Neural progenitor cell (in vitro differentiated cells): Measurements from ENCODE around the gene SLC30A2.

Experiments
- EZH2 ChIP-seq: fragments of 200-600 bp; sonication (generic); IDR thresholded peaks from 2 replicates; pipeline ENCODE4 v1.6.1; 2017; ENCODE audit warnings: antibody characterized with exemption, mild to moderate bottlenecking, moderate library complexity
- TF ChIP-seq, protein P1 (sequence below): fragments of 200-600 bp; sonication (generic); IDR thresholded peaks from 2 replicates; pipeline ENCODE4 v1.5.1; 2017; ENCODE audit warnings: antibody characterized with exemption, mild to moderate bottlenecking

DNA sequence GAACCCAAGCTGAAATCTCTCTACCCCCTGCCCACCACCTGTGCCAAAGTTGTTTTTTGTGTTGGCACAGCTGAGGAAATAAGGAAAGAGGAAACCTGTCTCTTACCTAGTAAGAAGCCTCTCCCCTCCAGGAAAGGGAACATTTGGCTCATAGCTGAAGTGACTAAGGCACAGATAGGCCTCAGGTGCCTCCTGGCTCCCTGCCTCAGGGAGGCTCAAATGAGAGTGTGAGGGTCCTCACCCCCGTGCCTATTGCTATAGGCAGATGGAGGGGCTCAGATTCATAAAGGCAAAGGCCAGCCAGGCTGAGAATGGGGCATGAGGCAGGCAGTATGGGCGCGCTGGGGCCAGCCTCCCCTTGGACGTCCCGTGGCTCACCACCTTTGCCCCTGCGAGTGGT is 7.4 kb downstream of the SLC30A2 start:
- TF ChIP-seq, protein P1, sequence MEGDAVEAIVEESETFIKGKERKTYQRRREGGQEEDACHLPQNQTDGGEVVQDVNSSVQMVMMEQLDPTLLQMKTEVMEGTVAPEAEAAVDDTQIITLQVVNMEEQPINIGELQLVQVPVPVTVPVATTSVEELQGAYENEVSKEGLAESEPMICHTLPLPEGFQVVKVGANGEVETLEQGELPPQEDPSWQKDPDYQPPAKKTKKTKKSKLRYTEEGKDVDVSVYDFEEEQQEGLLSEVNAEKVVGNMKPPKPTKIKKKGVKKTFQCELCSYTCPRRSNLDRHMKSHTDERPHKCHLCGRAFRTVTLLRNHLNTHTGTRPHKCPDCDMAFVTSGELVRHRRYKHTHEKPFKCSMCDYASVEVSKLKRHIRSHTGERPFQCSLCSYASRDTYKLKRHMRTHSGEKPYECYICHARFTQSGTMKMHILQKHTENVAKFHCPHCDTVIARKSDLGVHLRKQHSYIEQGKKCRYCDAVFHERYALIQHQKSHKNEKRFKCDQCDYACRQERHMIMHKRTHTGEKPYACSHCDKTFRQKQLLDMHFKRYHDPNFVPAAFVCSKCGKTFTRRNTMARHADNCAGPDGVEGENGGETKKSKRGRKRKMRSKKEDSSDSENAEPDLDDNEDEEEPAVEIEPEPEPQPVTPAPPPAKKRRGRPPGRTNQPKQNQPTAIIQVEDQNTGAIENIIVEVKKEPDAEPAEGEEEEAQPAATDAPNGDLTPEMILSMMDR: no peak
- no peak for TF ChIP-seq EZH2
